Islet of Langerhans (tissue), 1 donor: ENCODE results near the gene G0S2.

ENCODE experiments used
- FAIRE-seq: peaks from one replicate; lab custom pipeline; 2011; peaks lifted over from hg19 to GRCh38; lab: Jason Lieb, UNC

G0S2 gene

GRCh38 chr1:209648931-209649776, 26.1 kb upstream of the G0S2 start:
- FAIRE-seq: peak; percentile 88

GRCh38 chr1:209650454-209650853, 24.8 kb upstream of the G0S2 start:
- FAIRE-seq: no peak

GRCh38 chr1:209651138-209651587, 24.0 kb upstream of the G0S2 start:
- no peak for FAIRE-seq

GRCh38 chr1:209652121-209652735, 23.0 kb upstream of the G0S2 start, which contains the start of gene LAMB3:
LAMB3 (minus strand) TSS chr1:209652425; CDS start chr1:209650944, 1,481 bp downstream.
- no peak for FAIRE-seq

GRCh38 chr1:209652873-209653401, 22.3 kb upstream of the G0S2 start:
- no peak for FAIRE-seq

- FAIRE-seq: peak; percentile 88
These were observed 21.3 kb upstream of the G0S2 start for GRCh38 chr1:209653915-209654351.

GRCh38 chr1:209655411-209656231, 19.6 kb upstream of the G0S2 start:
- no peak for FAIRE-seq

DNA sequence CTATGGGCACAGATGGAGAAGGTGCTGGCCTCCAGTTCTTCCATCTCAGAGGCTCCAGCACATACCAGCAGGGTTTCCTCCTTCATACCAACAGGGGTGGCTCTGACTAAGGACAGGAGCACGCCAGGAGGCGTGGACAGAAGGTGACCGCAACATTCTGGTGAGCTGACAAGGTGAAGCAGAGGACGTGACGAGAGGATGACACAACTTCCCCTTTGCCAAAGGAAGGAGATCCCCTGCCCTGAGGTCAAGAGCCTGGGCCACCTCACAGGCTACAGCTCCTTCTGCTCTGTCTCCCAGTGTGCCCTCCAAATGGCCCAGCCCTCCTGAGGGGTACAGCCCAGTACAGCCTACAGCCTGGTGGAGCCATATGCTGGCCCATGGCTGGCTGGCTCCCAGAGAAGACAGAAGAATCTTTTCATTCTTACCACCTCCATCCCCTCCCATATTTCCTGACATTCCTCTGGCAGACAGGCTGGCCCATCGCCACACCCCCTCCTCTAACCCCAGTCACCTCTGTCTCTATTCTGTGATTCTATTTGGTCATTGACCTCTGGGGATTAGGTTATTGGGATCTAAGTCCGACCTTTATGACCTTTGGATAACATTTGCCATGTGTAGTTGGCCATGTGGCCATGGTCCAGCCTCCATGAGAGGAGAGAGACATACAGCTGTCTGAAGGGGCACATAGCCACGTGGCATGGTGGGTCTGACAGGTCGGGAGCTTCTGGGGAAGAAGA, 17.9 kb upstream of the G0S2 start:
- FAIRE-seq: no peak

DNA sequence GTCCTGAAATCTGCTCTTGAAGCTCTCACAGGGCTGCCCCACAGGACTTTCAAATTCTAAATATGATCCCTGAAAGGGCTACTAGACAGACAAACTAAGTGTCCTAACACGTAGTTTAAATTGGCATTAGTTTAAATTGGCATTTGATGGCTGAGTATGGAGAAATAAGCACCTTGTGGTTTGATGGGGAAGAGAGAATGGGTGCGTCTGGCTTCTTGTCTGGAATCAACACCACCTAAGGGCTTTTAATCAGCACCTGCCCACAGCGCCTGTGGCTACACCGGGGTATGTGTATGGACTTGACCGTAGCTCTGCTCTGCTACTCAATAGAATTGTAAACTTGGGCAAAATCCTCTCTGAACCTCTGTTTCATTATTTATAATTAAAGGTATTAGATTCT, 17.3 kb upstream of the G0S2 start:
- FAIRE-seq: no peak

DNA sequence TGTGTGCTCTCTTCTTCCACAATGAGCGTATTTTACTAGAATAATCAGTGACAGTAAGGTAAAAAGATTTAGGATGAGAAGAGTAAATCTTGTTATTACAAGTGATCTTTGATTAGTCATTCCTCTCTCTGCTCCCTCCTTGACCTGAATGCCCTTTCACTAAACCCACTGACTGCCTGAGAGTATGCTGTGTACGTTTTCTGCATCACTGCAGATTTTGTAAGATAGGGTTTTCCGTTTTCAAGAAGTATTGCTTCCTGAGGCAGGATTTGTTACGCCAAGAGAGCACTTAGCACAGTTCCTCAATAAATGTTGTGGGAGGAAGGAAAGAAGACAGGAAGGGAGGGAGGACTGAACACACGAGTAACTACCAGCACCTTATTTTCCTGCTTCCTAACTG, 15.3 kb upstream of the G0S2 start:
- no peak for FAIRE-seq

DNA sequence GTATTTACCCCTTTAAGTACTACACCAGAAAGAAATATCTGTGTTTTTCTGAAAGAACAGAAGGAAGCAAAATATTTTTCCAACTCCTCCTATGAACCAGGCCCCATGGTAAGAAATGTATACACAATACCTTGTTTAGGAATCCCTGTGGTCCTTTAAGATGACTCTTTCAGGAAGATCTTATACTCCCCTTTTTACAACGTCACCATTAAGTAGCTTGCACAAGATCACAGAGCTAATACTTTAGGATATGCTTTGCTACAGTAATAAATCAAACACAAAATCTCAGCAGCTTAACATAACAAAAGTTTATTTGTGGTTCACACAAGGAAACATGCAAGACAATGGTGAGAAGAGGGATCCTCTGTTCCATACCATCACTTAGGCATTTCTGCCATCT, 14.1 kb upstream of the G0S2 start:
- FAIRE-seq: no peak

GRCh38 chr1:209662879-209663327, 12.3 kb upstream of the G0S2 start:
- no peak for FAIRE-seq

- no peak for FAIRE-seq
These were observed 8.1 kb upstream of the G0S2 start for GRCh38 chr1:209667103-209667502.

DNA sequence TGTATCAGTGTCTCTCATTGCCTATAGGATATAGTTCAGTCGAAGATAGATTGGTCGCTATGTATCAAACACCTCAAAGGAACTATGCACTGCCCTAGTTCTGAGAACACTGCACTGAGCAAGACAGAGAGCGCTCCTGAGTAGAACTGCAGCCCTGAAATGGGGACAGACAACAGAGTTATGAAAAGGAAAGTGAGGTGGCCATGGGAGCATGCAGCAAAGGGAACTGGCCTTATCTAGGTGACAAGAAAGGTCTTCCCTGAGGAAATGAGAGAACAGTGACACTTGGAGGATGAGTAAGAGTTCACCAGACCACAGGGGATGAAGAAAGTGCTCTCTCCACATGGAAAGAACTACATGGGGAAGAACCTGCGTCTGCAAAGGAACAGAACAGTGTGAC, 7.5 kb upstream of the G0S2 start:
- FAIRE-seq: no peak

DNA sequence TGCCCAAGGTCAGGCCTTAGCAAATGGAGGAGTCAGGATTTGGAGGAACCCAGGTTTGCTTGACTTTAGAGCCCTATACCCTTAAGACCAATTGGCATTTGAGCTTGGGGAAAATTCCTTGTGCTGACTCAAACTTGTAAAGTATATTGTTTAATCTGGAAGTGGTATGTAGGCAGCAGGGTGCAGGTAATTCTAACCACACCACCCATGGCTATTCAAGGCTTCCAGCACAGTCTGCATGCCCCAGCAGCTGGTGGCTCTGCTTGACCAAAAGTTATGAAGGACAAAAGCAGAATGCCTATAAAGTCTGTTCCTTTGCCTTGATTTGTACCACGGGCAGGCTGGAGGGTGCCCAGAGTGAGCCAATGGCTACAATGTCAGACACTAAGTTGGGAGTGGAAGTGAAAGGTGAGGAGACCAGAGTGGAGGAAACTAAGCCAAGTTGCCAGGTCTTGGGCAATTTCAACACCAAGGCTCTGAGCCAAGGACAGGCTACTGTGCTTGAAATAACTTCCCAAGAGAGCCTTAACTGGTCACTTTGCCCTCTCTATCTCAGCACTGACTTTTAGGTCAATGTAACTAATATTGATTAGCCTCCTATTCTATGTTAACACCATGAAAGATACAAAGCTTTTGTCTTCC, 4.7 kb upstream of the G0S2 start:
- no peak for FAIRE-seq

GRCh38 chr1:209672705-209673630, 2.2 kb upstream of the G0S2 start:
- FAIRE-seq: no peak

- FAIRE-seq: no peak
These were observed 1.4 kb upstream of the G0S2 start for GRCh38 chr1:209673631-209674417.

- no peak for FAIRE-seq
These were observed 448 bp downstream of the G0S2 start for GRCh38 chr1:209675565-209676154.
